Stimulated activated CD8-positive, alpha-beta memory T cell treated with anti-CD3 and anti-CD28 coated beads, Interleukin-12 subunit alpha, Interleukin-12 subunit beta, amount 100 ng/mL, for 24 hours (primary cell): ENCODE measurements around the gene VASH2.

ENCODE experiments used
- DNase-seq: peaks from one replicate; pipeline ENCODE4 v3.0.0-alpha.2; 2020; ENCODE audit errors: extremely low read depth

VASH2 gene

DNA sequence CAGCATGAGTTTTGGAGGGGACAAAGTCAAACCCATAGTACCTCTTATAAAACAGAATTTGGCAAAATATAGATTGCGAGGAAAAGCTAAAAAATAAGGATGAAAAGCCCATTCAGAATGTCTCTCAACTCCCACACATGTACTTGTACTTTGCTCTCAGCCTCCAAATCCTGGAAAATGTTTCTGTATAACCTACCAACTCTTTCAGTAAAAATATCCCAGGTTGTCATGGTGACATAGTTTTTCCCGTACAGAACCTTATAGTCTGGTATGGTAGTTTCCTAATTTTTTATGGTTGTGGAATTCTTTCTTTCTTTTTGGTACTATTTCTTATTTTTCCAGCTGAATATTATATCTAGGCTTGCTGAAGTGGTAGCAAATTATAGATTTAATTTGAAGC lies 85.2 kb downstream of the VASH2 start:
- no peak for DNase-seq
